KMS-11 (cell line): ENCODE data around the gene FREM3.
"Not testable (repeated sequence)": the region's sequence is repeated elsewhere in the genome, so short reads cannot be mapped to it uniquely, and the experiment has no call there.

ENCODE experiments used
- H2AFZ ChIP-seq: fragments of 200-600 bp; sonication (generic); 2 replicates; pipeline ENCODE4 v1.6.1; 2016; ENCODE audit warnings: antibody characterized with exemption, mixed run types, low read depth
- H3K27ac ChIP-seq: fragments of 200-600 bp; sonication (generic); 2 replicates; pipeline ENCODE4 v1.6.1; 2016; ENCODE audit warnings: mild to moderate bottlenecking, mixed run types
- H3K27me3 ChIP-seq: fragments of 200-600 bp; sonication (generic); 2 replicates; pipeline ENCODE4 v1.6.1; 2017; ENCODE audit warnings: mild to moderate bottlenecking, low read depth, mixed run types, moderate library complexity; ENCODE audit not compliant: insufficient read depth
- H3K36me3 ChIP-seq: fragments of 200-600 bp; sonication (generic); 2 replicates; pipeline ENCODE4 v1.6.1; 2017; ENCODE audit warnings: mild to moderate bottlenecking, mixed run types; ENCODE audit not compliant: insufficient read depth
- H3K4me1 ChIP-seq: fragments of 200-600 bp; sonication (generic); 2 replicates; pipeline ENCODE4 v1.6.1; 2016; ENCODE audit warnings: mild to moderate bottlenecking, low read depth, mixed run types; ENCODE audit not compliant: poor library complexity, severe bottlenecking
- H3K4me2 ChIP-seq: fragments of 200-600 bp; sonication (generic); 2 replicates; pipeline ENCODE4 v1.7.0; 2016; ENCODE audit warnings: mild to moderate bottlenecking, mixed run types
- H3K4me3 ChIP-seq: fragments of 200-600 bp; sonication (generic); IDR thresholded peaks from 2 replicates; pipeline ENCODE4 v1.6.1; 2017; ENCODE audit warnings: low read depth, low read length, mixed read lengths; ENCODE audit not compliant: insufficient read depth
- H3K79me2 ChIP-seq: fragments of 200-600 bp; sonication (generic); 2 replicates; pipeline ENCODE4 v1.6.1; 2016; ENCODE audit warnings: low read depth, mixed run types; ENCODE audit not compliant: insufficient read depth
- H3K9ac ChIP-seq: fragments of 200-600 bp; sonication (generic); 2 replicates; pipeline ENCODE4 v1.6.1; 2016; ENCODE audit warnings: mild to moderate bottlenecking, mixed run types
- H4K20me1 ChIP-seq: fragments of 200-600 bp; sonication (generic); 2 replicates; pipeline ENCODE4 v1.6.1; 2016; ENCODE audit warnings: mild to moderate bottlenecking, mixed run types; ENCODE audit not compliant: insufficient read depth
- CTCF ChIP-seq: fragments of 200-600 bp; sonication (generic); conservative IDR thresholded peaks from 2 replicates; pipeline ENCODE4 v1.6.1; 2017; ENCODE audit warnings: low read depth, mild to moderate bottlenecking, antibody characterized with exemption, low read length, moderate library complexity, mixed read lengths

FREM3 gene

GRCh38 chr4:143692241-143692640, 8.2 kb downstream of the FREM3 start:
- no peak overlapping the region for H3K4me2 ChIP-seq
- no peak overlapping the region for H3K4me3 ChIP-seq
- no peak overlapping the region for H2AFZ ChIP-seq
- H3K36me3 ChIP-seq: no peaks in the 10 kb centered on the region
- H3K79me2 ChIP-seq: no peaks in the 10 kb centered on the region
- TF ChIP-seq CTCF: no peak
- no peaks in the 10 kb centered on the region for H4K20me1 ChIP-seq
- no peak overlapping the region for H3K9ac ChIP-seq
- H3K27me3 ChIP-seq: no peaks in the 10 kb centered on the region
- H3K27ac ChIP-seq: no peak overlapping the region
- H3K4me1 ChIP-seq: no peaks in the 10 kb centered on the region

GRCh38 chr4:143679434-143679833, 21.0 kb downstream of the FREM3 start:
- no peaks in the 10 kb centered on the region for H3K36me3 ChIP-seq
- no peak for TF ChIP-seq CTCF
- no peak overlapping the region for H3K27ac ChIP-seq
- H2AFZ ChIP-seq: no peak overlapping the region
- no peaks in the 10 kb centered on the region for H3K4me1 ChIP-seq
- H3K27me3 ChIP-seq: no peaks in the 10 kb centered on the region
- no peak overlapping the region for H3K4me3 ChIP-seq
- no peak overlapping the region for H3K4me2 ChIP-seq
- no peaks in the 10 kb centered on the region for H4K20me1 ChIP-seq
- no peaks in the 10 kb centered on the region for H3K79me2 ChIP-seq
- H3K9ac ChIP-seq: no peak overlapping the region

- not testable (repeated sequence) for H3K27ac ChIP-seq, H3K4me3 ChIP-seq, H3K36me3 ChIP-seq, H2AFZ ChIP-seq, H3K9ac ChIP-seq, H4K20me1 ChIP-seq, H3K4me2 ChIP-seq, H3K4me1 ChIP-seq, H3K79me2 ChIP-seq, H3K27me3 ChIP-seq
Measured at GRCh38 chr4:143673629-143674028, 26.8 kb downstream of the FREM3 start.

GRCh38 chr4:143668930-143669552, 31.4 kb downstream of the FREM3 start:
- no peaks in the 10 kb centered on the region for H3K79me2 ChIP-seq
- no peak overlapping the region for H3K4me3 ChIP-seq
- H3K27me3 ChIP-seq: no peaks in the 10 kb centered on the region
- H3K9ac ChIP-seq: no peak overlapping the region
- H3K4me2 ChIP-seq: peak overlapping the region; percentile 23; the same call in 1 of the 2 replicates
- H3K4me1 ChIP-seq: peaks cover 20% of the 10 kb centered on the region
- no peak for TF ChIP-seq CTCF
- no peak overlapping the region for H3K27ac ChIP-seq
- no peaks in the 10 kb centered on the region for H3K36me3 ChIP-seq
- H2AFZ ChIP-seq: no peak overlapping the region
- no peaks in the 10 kb centered on the region for H4K20me1 ChIP-seq

- H3K27ac ChIP-seq: no peak overlapping the region
- H3K4me1 ChIP-seq: peaks cover 20% of the 10 kb centered on the region
- no peaks in the 10 kb centered on the region for H4K20me1 ChIP-seq
- H3K79me2 ChIP-seq: no peaks in the 10 kb centered on the region
- H2AFZ ChIP-seq: no peak overlapping the region
- H3K4me2 ChIP-seq: no peak overlapping the region
- TF ChIP-seq CTCF: no peak
- H3K4me3 ChIP-seq: no peak overlapping the region
- no peaks in the 10 kb centered on the region for H3K27me3 ChIP-seq
- H3K9ac ChIP-seq: no peak overlapping the region
- no peaks in the 10 kb centered on the region for H3K36me3 ChIP-seq
Measured at GRCh38 chr4:143667461-143667860, 33.0 kb downstream of the FREM3 start.
